Iris pigment epithelial cell (primary cell): ENCODE results near the gene XAB2.
A peak's percentile ranks its signal among the peaks of the same experiment; 100 is the strongest.

ENCODE experiments used
- DNase-seq: peaks from one replicate; pipeline ENCODE4 v3.0.0-alpha.2; 2011; ENCODE audit warnings: low read depth

The XAB2 gene

GRCh38 chr19:7629347-7630054, at the start of gene XAB2, which contains the start of gene PET100:
TSS of gene XAB2 (minus strand) at chr19:7629545. CDS start at chr19:7629527, 18 bp downstream.
TSS of gene PET100 (plus strand) at chr19:7629793. CDS start at chr19:7629834, 41 bp downstream.
- peak; percentile 99 for DNase-seq

GRCh38 chr19:7677669-7678311, 48.4 kb upstream of the XAB2 start:
- DNase-seq: no peak

GRCh38 chr19:7676854-7677253, 47.5 kb upstream of the XAB2 start, which contains the start of gene MCEMP1:
TSS of gene MCEMP1 (plus strand) at chr19:7677090. CDS start at chr19:7677121, 31 bp downstream.
- DNase-seq: no peak

- no peak for DNase-seq
Observed at GRCh38 chr19:7676376-7676775, 47.0 kb upstream of the XAB2 start.

GRCh38 chr19:7674010-7675005, 45.0 kb upstream of the XAB2 start:
- DNase-seq: peak; percentile 68

GRCh38 chr19:7672522-7672921, 43.2 kb upstream of the XAB2 start:
- no peak for DNase-seq

GRCh38 chr19:7670790-7671189, 41.4 kb upstream of the XAB2 start:
- DNase-seq: no peak

- peak; percentile 10 for DNase-seq
Observed at GRCh38 chr19:7670150-7670783, 40.9 kb upstream of the XAB2 start.

GRCh38 chr19:7669641-7670040, 40.3 kb upstream of the XAB2 start:
- no peak for DNase-seq

- DNase-seq: no peak
Observed at GRCh38 chr19:7668842-7669241, 39.5 kb upstream of the XAB2 start, which contains the start of gene RETN. TSS of gene RETN (plus strand) at chr19:7669049. CDS start at chr19:7669327, 278 bp downstream.

- DNase-seq: peak; percentile 77
Observed at GRCh38 chr19:7665076-7665475, 35.7 kb upstream of the XAB2 start.

- DNase-seq: no peak
Observed at GRCh38 chr19:7663706-7664105, 34.4 kb upstream of the XAB2 start.

GRCh38 chr19:7662657-7663056, 33.3 kb upstream of the XAB2 start:
- DNase-seq: no peak

- DNase-seq: no peak
Observed at GRCh38 chr19:7661744-7662538, 32.6 kb upstream of the XAB2 start.

GRCh38 chr19:7658219-7658686, 28.9 kb upstream of the XAB2 start:
- peak; percentile 17 for DNase-seq

GRCh38 chr19:7657131-7657751, 27.9 kb upstream of the XAB2 start:
- peak; percentile 39 for DNase-seq

- DNase-seq: no peak
Observed at GRCh38 chr19:7655581-7655980, 26.2 kb upstream of the XAB2 start.

GRCh38 chr19:7654401-7654800, 25.1 kb upstream of the XAB2 start:
- no peak for DNase-seq

GRCh38 chr19:7652061-7652641, 22.8 kb upstream of the XAB2 start:
- peak; percentile 82 for DNase-seq

GRCh38 chr19:7650148-7650547, 20.8 kb upstream of the XAB2 start:
- DNase-seq: no peak
